Right lobe of liver (tissue), 6 donors: ENCODE data around the gene CRHBP. TPM values are rescaled to one million over a fixed set of nuclear protein-coding genes. Genes with fewer than 3 reads are reported as not detected.

ENCODE experiments used
- ATAC-seq, 4 donors: fragments of 200-7000 bp; cut with Tn5 transposase; one replicate each; pipeline ENCODE4 v1.9.1; 2020; ENCODE audit warnings: mild to moderate bottlenecking in 4 of 4, moderate library complexity in 4 of 4
- DNase-seq, 3 donors: peaks; one replicate each; pipeline ENCODE4 v3.0.0-alpha.2; 2020
- H3K27ac ChIP-seq, 3 donors: fragments of 200-600 bp; one replicate each; pipeline ENCODE4 v1.8.0; 2022
- H3K27me3 ChIP-seq, 2 donors: fragments of 200-600 bp; one replicate each; pipeline ENCODE4 v1.8.0; 2022
- H3K36me3 ChIP-seq, 4 donors: fragments of 200-600 bp; sonication (generic) in 1 of 4; one replicate each; pipeline versions ENCODE4 v1.5.1 to v1.8.0; 2017 to 2022; ENCODE audit warnings: control low read depth in 1 of 4
- H3K4me1 ChIP-seq, 4 donors: fragments of 200-600 bp; sonication (generic) in 1 of 4; one replicate each; pipeline versions ENCODE4 v1.5.1 to v1.8.0; 2017 to 2022; ENCODE audit warnings: control low read depth in 1 of 4
- H3K4me3 ChIP-seq, 3 donors: fragments of 200-600 bp; one replicate each; pipeline ENCODE4 v1.8.0; 2022
- H3K9me3 ChIP-seq, 4 donors: fragments of 200-600 bp; sonication (generic) in 1 of 4; one replicate each; pipeline versions ENCODE4 v1.5.1 to v1.8.0; 2017 to 2022; ENCODE audit warnings: control low read depth in 1 of 4
- CTCF ChIP-seq, 4 donors: fragments of 200-600 bp in 3 of 4; fragments of 450-650 bp in 1 of 4; IDR thresholded peaks; one replicate each; pipeline versions ENCODE4 v1.5.1 to v1.8.0; 2016 to 2022; ENCODE audit warnings: antibody characterized with exemption in 4 of 4, mild to moderate bottlenecking in 2 of 4
- POLR2A ChIP-seq: fragments of 450-650 bp; IDR thresholded peaks from one replicate; pipeline ENCODE4 v1.6.1; 2017; ENCODE audit warnings: antibody characterized with exemption, mild to moderate bottlenecking
- WGBS: methylation state at CpG from one replicate; pipeline ENCODE4 v1.1.6; 2018; ENCODE audit warnings: low coverage, low lambda C conversion rate; ENCODE audit not compliant: insufficient coverage; ENCODE audit errors: missing lambda C conversion rate; 5-methylcytosine and 5-hydroxymethylcytosine counted together
- intact Hi-C, 2 donors: fragments of 100-400 bp; cut with DNase I; formaldehyde crosslinking; loops; one replicate each; pipeline versions ENCODE4 v1.11.2 to v1.14.1; 2022
- total RNA-seq, 6 experiments: library from RNA; depleted of rRNA in 2 of 6; stranded (reverse); fragments of >200 nt in 2 of 6; fragmentation: NEBNext Ultra II Directional in 3 of 6; extraction: Animal tissue kit (Norgen Biotek cat#: 25700) in 3 of 6; gene quantifications; one replicate each; pipeline versions ENCODE4 v1.1.0 to v1.2.4, GENCODE V29; 2016 to 2023
- donor health status: DM: no; HTN: yes; CAD: no.
- donor health status: DM: no; HTN: no; CAD: no.
- donor health status: DM: no; HTN: no; CAD: no.
- donor health status: DM: no; HTN: yes; CAD: no.
- donor health status: DM: no; HTN: yes; CAD: no.

CRHBP gene
- total RNA-seq, 6 experiments from 2014 or later = 19.2 to 130 (median 40.6) TPM

- ATAC-seq (peak; percentile 56 to 79 (median 64)), DNase-seq (no peak)
- TF ChIP-seq POLR2A (no peak), CTCF (IDR thresholded peaks at IDR 0.05) (no peak)
- 65% methylated on average over 8 of the region's 8 CpGs for WGBS
- no peaks in the 10 kb centered on the region for H3K27me3 ChIP-seq
- intact Hi-C loops = no loop called here
- H3K36me3 ChIP-seq = no peaks in the 10 kb centered on the region
- no peak overlapping the region for H3K27ac ChIP-seq
- H3K9me3 ChIP-seq = no peaks in the 10 kb centered on the region
- H3K4me3 ChIP-seq = no peak overlapping the region
- H3K4me1 ChIP-seq = no peaks in the 10 kb centered on the region
Measured at GRCh38 chr5:76980518-76981144, 27.8 kb downstream of the CRHBP start.

GRCh38 chr5:76982450-76982849, 29.6 kb downstream of the CRHBP start:
- Histone ChIP-seq H3K36me3 (no peaks in the 10 kb centered on the region), H3K4me3 (no peak overlapping the region), H3K9me3 (no peaks in the 10 kb centered on the region), H3K27ac (no peak overlapping the region), H3K27me3 (no peaks in the 10 kb centered on the region), H3K4me1 (no peaks in the 10 kb centered on the region)
- no peak for DNase-seq
- TF ChIP-seq POLR2A = no peak
- no peak for TF ChIP-seq CTCF (IDR thresholded peaks at IDR 0.05)
- WGBS = 68% methylated on average over 2 of the region's 2 CpGs
- no peak for ATAC-seq
- intact Hi-C loops = no loop called here

GRCh38 chr5:76983468-76983867, 30.6 kb downstream of the CRHBP start:
- no peaks in the 10 kb centered on the region for H3K4me1 ChIP-seq
- DNase-seq (no peak), ATAC-seq (peak; percentile 28 to 71 (median 54))
- intact Hi-C loops = no loop called here
- H3K27me3 ChIP-seq = no peaks in the 10 kb centered on the region
- H3K9me3 ChIP-seq = no peaks in the 10 kb centered on the region
- WGBS = 56% methylated on average over 3 of the region's 3 CpGs
- H3K36me3 ChIP-seq = no peaks in the 10 kb centered on the region
- TF ChIP-seq POLR2A (no peak), CTCF (IDR thresholded peaks at IDR 0.05) (no peak)
- no peak overlapping the region for H3K27ac ChIP-seq
- no peak overlapping the region for H3K4me3 ChIP-seq

GRCh38 chr5:76986825-76987526, 34.1 kb downstream of the CRHBP start:
- ATAC-seq (peak in 1 of 4 donors; percentile 36), DNase-seq (no peak)
- no peaks in the 10 kb centered on the region for H3K36me3 ChIP-seq
- WGBS = 71% methylated on average over 4 of the region's 6 CpGs
- H3K4me3 ChIP-seq = no peak overlapping the region
- intact Hi-C loops = no loop called here
- TF ChIP-seq POLR2A = no peak
- no peak for TF ChIP-seq CTCF (IDR thresholded peaks at IDR 0.05)
- no peaks in the 10 kb centered on the region for H3K27me3 ChIP-seq
- no peak overlapping the region for H3K27ac ChIP-seq
- no peaks in the 10 kb centered on the region for H3K4me1 ChIP-seq
- no peaks in the 10 kb centered on the region for H3K9me3 ChIP-seq
